Measurements from ENCODE around the gene DEPDC7. TPM values are rescaled to one million over a fixed set of nuclear protein-coding genes. Genes with fewer than 3 reads are reported as not detected.

The DEPDC7 gene
- total RNA-seq, 1 experiment from 2014 or later = 7.5 TPM

GRCh38 chr11:33067294-33067693, 51.6 kb downstream of the DEPDC7 start:
- ChIA-PET CTCF (no interaction called here), POLR2A (no interaction called here)
- intact Hi-C loops (cut with micrococcal nuclease; ENCODE audit: unreplicated experiment) (loop anchor here (5.0 to 10.0 kb wide), 2 partner anchors 105 to 262 kb away; no protein-coding TSS in a partner anchor), in situ Hi-C loops (cut with HindIII; ENCODE audit: low pct_unique_long_range_greater_than_20kb, low sequenced_read_pairs) (no loop called here)
- TSS peak; percentile 37 for BruUV-seq (replicated peaks)
- ATAC-seq (no peak), DNase-seq (ENCODE audit: low read depth, low spot score) (no peak)
- TF ChIP-seq, protein P1, sequence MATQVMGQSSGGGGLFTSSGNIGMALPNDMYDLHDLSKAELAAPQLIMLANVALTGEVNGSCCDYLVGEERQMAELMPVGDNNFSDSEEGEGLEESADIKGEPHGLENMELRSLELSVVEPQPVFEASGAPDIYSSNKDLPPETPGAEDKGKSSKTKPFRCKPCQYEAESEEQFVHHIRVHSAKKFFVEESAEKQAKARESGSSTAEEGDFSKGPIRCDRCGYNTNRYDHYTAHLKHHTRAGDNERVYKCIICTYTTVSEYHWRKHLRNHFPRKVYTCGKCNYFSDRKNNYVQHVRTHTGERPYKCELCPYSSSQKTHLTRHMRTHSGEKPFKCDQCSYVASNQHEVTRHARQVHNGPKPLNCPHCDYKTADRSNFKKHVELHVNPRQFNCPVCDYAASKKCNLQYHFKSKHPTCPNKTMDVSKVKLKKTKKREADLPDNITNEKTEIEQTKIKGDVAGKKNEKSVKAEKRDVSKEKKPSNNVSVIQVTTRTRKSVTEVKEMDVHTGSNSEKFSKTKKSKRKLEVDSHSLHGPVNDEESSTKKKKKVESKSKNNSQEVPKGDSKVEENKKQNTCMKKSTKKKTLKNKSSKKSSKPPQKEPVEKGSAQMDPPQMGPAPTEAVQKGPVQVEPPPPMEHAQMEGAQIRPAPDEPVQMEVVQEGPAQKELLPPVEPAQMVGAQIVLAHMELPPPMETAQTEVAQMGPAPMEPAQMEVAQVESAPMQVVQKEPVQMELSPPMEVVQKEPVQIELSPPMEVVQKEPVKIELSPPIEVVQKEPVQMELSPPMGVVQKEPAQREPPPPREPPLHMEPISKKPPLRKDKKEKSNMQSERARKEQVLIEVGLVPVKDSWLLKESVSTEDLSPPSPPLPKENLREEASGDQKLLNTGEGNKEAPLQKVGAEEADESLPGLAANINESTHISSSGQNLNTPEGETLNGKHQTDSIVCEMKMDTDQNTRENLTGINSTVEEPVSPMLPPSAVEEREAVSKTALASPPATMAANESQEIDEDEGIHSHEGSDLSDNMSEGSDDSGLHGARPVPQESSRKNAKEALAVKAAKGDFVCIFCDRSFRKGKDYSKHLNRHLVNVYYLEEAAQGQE (IDR thresholded peaks at IDR 0.05; ENCODE audit: insufficient read depth in 1 of 2, low read depth in 2 of 2, low read length in 1 of 2) = no peak
- TF ChIP-seq SIN3A (IDR thresholded peaks at IDR 0.05; ENCODE audit: borderline replicate concordance, insufficient read depth, low read depth, low read length) = no peak
- TF ChIP-seq, protein P2, sequence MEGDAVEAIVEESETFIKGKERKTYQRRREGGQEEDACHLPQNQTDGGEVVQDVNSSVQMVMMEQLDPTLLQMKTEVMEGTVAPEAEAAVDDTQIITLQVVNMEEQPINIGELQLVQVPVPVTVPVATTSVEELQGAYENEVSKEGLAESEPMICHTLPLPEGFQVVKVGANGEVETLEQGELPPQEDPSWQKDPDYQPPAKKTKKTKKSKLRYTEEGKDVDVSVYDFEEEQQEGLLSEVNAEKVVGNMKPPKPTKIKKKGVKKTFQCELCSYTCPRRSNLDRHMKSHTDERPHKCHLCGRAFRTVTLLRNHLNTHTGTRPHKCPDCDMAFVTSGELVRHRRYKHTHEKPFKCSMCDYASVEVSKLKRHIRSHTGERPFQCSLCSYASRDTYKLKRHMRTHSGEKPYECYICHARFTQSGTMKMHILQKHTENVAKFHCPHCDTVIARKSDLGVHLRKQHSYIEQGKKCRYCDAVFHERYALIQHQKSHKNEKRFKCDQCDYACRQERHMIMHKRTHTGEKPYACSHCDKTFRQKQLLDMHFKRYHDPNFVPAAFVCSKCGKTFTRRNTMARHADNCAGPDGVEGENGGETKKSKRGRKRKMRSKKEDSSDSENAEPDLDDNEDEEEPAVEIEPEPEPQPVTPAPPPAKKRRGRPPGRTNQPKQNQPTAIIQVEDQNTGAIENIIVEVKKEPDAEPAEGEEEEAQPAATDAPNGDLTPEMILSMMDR (IDR thresholded peaks at IDR 0.05) = no peak
- TF ChIP-seq POLR2AphosphoS5 (IDR thresholded peaks at IDR 0.05; ENCODE audit: low read depth, low read length) = no peak
- TF ChIP-seq TCF7L2 (IDR thresholded peaks at IDR 0.05; ENCODE audit: low read depth, low read length) = no peak
- Histone ChIP-seq H3K4me3 (ENCODE audit: low read depth in 2 of 2, low read length in 2 of 2) (no peak overlapping the region), H3K4me1 (ENCODE audit: control insufficient read depth, insufficient read depth, low read length) (no peaks in the 10 kb centered on the region), H3K27me3 (ENCODE audit: control insufficient read depth, insufficient read depth, low read length) (no peaks in the 10 kb centered on the region), H3K27ac (ENCODE audit: low read length) (no peak overlapping the region), H3K36me3 (ENCODE audit: control insufficient read depth, insufficient read depth, low read length) (no peaks in the 10 kb centered on the region), H3K9me3 (ENCODE audit: control insufficient read depth, insufficient read depth, low read depth, low read length) (no peaks in the 10 kb centered on the region)

- ATAC-seq (no peak), DNase-seq (ENCODE audit: low read depth, low spot score) (no peak)
- ChIA-PET CTCF (no interaction called here), POLR2A (interaction anchor here (0.6 kb wide), 2 partner anchors 10 to 221 kb away, joined by 3 read pairs; no protein-coding TSS in a partner anchor)
- no peak for TF ChIP-seq POLR2AphosphoS5 (IDR thresholded peaks at IDR 0.05; ENCODE audit: low read depth, low read length)
- TF ChIP-seq, protein P1 (IDR thresholded peaks at IDR 0.05; ENCODE audit: insufficient read depth in 1 of 2, low read depth in 2 of 2, low read length in 1 of 2) = no peak
- TF ChIP-seq TCF7L2 (IDR thresholded peaks at IDR 0.05; ENCODE audit: low read depth, low read length) = no peak
- no peak for TF ChIP-seq SIN3A (IDR thresholded peaks at IDR 0.05; ENCODE audit: borderline replicate concordance, insufficient read depth, low read depth, low read length)
- TF ChIP-seq, protein P2 (IDR thresholded peaks at IDR 0.05) = no peak
- Histone ChIP-seq H3K4me3 (ENCODE audit: low read depth in 2 of 2, low read length in 2 of 2) (no peak overlapping the region), H3K36me3 (ENCODE audit: control insufficient read depth, insufficient read depth, low read length) (peaks cover 2% of the 10 kb centered on the region; the same call in 1 of the 2 replicates), H3K9me3 (ENCODE audit: control insufficient read depth, insufficient read depth, low read depth, low read length) (no peaks in the 10 kb centered on the region), H3K27ac (ENCODE audit: low read length) (no peak overlapping the region), H3K27me3 (ENCODE audit: control insufficient read depth, insufficient read depth, low read length) (no peaks in the 10 kb centered on the region), H3K4me1 (ENCODE audit: control insufficient read depth, insufficient read depth, low read length) (no peaks in the 10 kb centered on the region)
- intact Hi-C loops (cut with micrococcal nuclease; ENCODE audit: unreplicated experiment) (loop anchor here (5.0 to 10.0 kb wide), 2 partner anchors 106 to 264 kb away; no protein-coding TSS in a partner anchor), in situ Hi-C loops (cut with HindIII; ENCODE audit: low pct_unique_long_range_greater_than_20kb, low sequenced_read_pairs) (no loop called here)
- no TSS peak for BruUV-seq (replicated peaks)
Measured at GRCh38 chr11:33068611-33069340, 53.1 kb downstream of the DEPDC7 start.

Measured in Panc1 (cell line).